Measurements from ENCODE around the gene STAG1.

The STAG1 gene

DNA sequence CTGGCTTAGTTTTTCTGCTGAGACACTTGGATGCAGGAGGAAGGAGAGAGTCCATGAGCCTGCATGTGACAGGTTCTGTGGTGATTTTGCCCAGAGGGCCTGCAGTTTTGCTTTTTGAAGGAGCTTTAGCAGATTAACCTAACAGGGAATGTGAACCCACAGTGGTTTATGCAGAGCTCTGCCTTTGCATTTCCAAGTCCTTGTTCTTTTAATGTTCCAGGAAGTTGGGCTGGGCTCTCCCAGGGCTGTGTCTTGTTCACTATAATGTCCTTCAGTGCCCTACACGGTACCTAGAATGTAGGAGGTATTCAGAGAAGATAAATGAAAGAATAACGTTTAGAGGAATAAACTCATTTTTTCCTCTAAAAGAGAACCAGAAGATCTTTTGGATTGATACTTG is 451.7 kb downstream of the STAG1 start:
- DNase-seq, result no peak

DNA sequence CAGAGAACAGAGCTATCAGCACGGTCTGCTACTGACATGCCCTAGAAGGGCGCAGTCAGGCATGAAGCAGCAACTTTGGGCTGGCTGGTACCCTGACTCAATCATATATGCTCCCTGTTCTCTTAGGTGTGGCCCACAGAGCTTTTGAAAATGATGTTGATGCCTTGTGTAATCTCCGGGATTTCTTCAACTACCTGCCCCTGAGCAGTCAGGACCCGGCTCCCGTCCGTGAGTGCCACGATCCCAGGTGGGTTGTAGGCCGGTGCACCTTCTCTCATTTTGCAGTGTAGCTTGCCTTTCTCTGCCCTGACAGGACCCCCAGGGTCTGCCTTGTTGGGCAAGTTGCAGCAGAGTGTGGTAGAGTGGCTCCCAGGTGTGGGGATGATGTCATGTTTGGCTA is 454.4 kb downstream of the STAG1 start:
- no peak for DNase-seq

DNA sequence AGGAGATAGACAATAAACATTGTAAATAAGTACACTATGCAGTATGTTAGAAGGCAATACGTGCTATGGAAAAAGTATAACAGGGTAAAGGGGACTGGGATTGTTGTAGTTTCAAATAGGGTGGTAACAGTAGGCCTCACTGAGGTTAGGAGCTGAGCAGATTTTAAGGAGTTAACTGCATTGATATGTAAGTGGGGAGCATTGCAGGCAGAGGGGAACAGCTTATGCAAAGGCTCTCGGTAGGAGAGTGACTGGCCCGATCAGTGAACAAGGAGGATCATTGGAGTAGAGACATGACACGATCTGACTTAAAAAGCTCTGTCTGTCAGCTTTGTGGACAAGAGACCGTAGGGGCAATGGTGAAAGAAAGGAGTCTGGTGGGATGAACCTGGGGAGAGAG is 455.2 kb downstream of the STAG1 start:
- no peak for DNase-seq

DNA sequence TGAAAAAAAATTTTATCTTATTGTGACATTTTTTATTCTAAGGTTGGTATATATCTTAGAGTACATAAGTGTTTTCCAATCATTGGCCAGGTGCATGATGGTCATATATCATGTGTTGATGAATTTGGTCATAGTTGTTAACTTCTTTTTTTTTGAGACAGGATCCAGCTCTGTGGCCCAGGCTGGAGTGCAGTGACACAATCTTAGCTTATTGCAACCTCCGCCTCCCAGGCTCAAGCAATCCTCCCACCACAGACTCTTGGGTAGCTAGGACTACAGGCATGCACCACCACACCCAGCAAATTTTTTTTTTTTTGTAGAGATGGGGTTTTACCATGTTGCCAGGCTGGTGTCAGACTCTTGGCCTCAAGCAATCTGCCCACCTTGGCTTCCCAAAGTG is 458.0 kb downstream of the STAG1 start:
- DNase-seq, result no peak

DNA sequence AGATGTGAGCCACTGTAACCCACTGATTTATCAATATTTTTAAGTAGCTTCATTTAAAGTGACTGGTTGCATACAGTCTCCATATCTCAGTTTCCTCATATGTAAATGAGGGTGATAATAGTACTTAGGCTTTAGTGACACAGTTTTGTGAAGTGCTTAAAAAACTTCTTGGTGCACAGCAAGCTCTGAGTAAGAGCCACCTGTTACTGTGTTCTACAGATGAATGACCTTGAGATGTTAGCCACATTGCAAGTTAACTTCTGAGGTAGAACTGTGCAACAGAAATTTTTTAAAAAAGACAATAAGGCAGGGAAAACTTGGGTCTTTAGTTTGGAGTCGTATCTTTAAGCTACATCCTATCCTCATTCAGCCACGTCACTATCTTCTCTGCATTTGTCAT is 458.9 kb downstream of the STAG1 start:
- DNase-seq, result no peak

DNA sequence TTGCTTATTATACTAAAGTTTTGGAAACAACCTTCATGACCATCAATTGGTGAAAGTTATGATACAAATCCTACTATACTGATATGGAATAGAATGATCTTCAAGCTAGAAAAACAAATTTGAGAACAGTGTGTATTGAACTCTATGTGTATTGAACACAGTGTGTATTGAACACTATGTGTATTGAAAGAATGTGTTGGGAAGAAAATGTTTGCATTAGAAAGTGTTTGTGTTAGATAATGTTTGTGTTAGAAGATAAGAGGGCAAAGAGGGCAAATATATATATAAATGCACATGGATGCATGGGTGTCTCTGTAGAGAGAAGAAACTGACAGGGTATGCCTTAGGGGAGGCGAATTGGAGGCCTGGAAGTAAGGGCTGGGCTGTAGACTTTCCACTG is 459.7 kb downstream of the STAG1 start:
- no peak for DNase-seq

DNA sequence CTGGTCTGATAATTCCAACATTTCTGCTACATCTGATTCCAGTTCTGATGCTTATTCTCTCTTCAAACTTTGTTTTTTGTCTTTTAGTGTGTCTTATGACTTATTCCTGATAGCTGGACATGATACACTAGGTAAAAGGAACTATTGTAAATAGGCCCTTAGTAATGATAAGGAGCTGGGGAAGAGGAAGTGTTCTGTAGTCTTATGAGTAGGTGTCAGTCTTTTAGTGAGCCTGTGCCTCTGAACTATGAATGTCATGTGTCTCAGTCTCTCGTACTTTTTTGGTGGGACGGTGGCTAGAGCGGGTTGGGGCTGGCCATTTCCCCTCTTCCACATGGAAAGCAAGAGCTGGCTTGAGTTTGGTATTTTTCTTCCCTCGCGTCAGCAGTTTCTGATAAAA is 460.9 kb downstream of the STAG1 start:
- DNase-seq, result no peak

All from activated gamma-delta T cell (primary cell).